GM12892 (cell line): Measurements from ENCODE around the gene DTHD1.

Source experiments
- POLR2A ChIP-seq: IDR thresholded peaks from 2 replicates; pipeline ENCODE4 v1.6.1; 2011; ENCODE audit warnings: low read depth, low read length, control low read depth
- POLR2AphosphoS5 ChIP-seq: IDR thresholded peaks from 2 replicates; pipeline ENCODE4 v1.6.1; 2011; ENCODE audit warnings: low read depth, low read length, control low read depth
- TAF1 ChIP-seq: IDR thresholded peaks from 2 replicates; pipeline ENCODE4 v1.6.1; 2011; ENCODE audit warnings: low read depth, mild to moderate bottlenecking, control low read depth, low read length, borderline replicate concordance

DNA sequence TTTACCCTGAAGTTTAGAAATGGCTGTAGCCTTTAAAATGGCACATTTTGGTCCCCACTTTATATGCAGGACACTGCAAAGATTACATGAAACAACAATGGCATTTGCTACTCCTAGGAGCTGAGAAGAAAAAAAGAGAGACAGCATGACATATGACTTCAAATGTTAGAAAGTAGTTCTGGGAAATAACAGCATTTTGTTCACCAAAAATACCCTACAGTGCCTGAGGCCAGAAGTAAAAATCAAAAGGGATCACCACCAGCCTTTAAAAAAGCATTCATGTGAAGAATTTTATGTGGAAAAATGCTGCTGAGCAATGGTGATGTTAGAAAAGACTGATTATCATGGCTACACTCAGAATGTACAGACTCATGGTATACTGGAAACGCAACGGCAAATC lies 110.0 kb downstream of the DTHD1 start:
- no peak for TF ChIP-seq POLR2A
- TF ChIP-seq POLR2AphosphoS5: no peak
- TF ChIP-seq TAF1: no peak
